ENCODE results near the gene NOTCH3.

NOTCH3 gene

DNA sequence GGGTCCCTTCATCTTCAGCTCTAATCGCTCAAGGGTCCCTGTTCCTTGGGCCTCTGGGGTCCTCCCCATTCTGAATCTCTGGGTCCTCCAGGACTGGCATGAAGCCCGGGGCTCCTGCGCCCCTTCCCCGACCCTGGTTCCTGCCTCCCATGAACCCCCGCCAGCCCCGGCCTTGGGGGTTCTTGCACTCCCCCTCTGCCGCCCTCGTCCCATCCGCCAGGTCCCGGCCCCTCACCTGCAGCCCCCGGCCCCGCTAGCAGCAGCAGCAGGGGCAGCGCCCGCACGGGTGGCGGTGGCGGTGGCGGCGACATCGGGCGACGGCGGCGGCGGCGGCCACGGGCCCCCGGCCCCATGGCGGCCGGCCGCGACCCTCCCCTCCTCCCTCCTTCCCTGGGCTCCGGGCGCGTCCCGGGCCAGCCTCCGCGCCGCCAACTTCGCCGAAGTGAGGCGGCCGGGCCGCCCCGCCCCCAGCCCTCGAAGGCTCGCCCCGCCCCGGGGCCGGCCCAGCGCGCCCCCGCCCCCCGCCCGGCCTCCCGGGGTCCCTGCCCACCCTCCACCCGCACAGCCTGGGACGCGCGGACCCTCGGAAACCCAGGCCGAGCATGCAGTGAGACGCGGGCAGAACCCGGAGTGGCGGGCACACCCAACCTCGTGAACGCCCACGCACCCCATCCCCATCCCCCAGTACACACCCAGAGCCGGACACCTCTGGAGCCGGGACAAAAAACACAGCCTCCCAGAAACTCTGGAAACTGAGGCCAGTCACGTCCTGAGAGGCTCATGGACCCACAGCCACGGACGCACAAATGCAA lies at the start of gene NOTCH3:
Gene NOTCH3 (minus strand): TSS at position 443 of the 812 bp plus-strand sequence. CDS start 90 bp downstream, at position 353.
- Histone ChIP-seq H3K9me3 (no peaks in the 10 kb centered on the region), H3K4me3 (peak within 1 kb of the TSS; percentile 72), H3K27me3 (ENCODE audit: low read depth) (no peaks in the 10 kb centered on the region), H3K36me3 (replicated peaks) (peaks cover 7% of the 10 kb centered on the region), H3K4me1 (no peaks in the 10 kb centered on the region; the same call in 1 of the 2 replicates)
- peak; percentile 30 to 74 for DNase-seq (ENCODE audit: low spot score in 2 of 2)
- in situ Hi-C loops (cut with MboI; ENCODE audit: low sequenced_read_pairs): no loop called here

DNA sequence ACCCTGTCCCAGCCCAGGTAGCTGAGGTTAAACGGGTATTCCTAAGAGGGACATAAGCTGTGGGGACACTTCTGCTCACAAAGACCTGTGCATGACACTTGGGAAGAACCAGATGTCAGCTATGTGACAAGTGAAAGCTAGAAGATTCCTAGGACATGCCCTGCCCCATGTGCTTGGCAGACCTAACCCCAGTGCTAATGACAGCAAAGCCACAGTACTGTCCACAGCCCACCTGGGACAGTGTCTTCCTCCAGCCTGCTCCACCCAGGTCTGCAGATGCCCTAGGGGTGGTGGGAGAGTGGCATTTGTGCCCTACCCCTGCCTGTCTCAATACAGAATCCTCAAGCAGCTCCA lies 49.8 kb upstream of the NOTCH3 start:
- in situ Hi-C loops (cut with MboI; ENCODE audit: low sequenced_read_pairs): no loop called here

GRCh38 chr19:15249972-15250639 lies 49.3 kb upstream of the NOTCH3 start:
- in situ Hi-C loops (cut with MboI; ENCODE audit: low sequenced_read_pairs): no loop called here
- peaks cover 97% of the 10 kb centered on the region for H3K36me3 ChIP-seq (replicated peaks)
- no peaks in the 10 kb centered on the region for H3K9me3 ChIP-seq
- no peaks in the 10 kb centered on the region for H3K4me1 ChIP-seq
- no peak overlapping the region for H3K4me3 ChIP-seq
- H3K27me3 ChIP-seq (ENCODE audit: low read depth): no peaks in the 10 kb centered on the region
- DNase-seq (ENCODE audit: low spot score in 2 of 2): no peak

More for the DNA sequence above, 49.8 kb upstream of the NOTCH3 start:
- Histone ChIP-seq H3K4me3 (no peak overlapping the region), H3K9me3 (no peaks in the 10 kb centered on the region), H3K27me3 (ENCODE audit: low read depth) (no peaks in the 10 kb centered on the region), H3K4me1 (no peaks in the 10 kb centered on the region), H3K36me3 (replicated peaks) (peaks cover 97% of the 10 kb centered on the region)
- no peak for DNase-seq (ENCODE audit: low spot score in 2 of 2)

DNA sequence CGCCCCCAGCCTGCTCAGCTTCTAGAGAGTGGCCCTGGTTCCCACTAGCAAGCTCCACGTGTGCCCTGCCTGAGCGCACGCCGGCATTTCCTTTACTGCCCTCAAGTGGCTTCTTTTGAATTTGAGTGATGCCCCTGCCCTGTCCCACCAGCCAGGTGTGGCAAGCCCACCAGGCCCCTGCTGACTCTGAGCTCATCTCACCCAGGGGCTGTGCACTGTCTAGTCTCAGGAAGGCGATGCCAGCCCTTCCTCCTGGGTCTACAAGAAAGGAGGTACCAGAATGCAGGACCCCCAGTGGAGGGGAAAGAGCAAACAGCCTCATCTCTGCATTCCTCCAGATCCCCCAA lies 48.7 kb upstream of the NOTCH3 start:
- in situ Hi-C loops (cut with MboI; ENCODE audit: low sequenced_read_pairs): no loop called here
- Histone ChIP-seq H3K4me3 (no peak overlapping the region), H3K9me3 (no peaks in the 10 kb centered on the region), H3K4me1 (no peaks in the 10 kb centered on the region), H3K36me3 (replicated peaks) (peaks cover 97% of the 10 kb centered on the region), H3K27me3 (ENCODE audit: low read depth) (no peaks in the 10 kb centered on the region)
- DNase-seq (ENCODE audit: low spot score in 2 of 2): no peak

DNA sequence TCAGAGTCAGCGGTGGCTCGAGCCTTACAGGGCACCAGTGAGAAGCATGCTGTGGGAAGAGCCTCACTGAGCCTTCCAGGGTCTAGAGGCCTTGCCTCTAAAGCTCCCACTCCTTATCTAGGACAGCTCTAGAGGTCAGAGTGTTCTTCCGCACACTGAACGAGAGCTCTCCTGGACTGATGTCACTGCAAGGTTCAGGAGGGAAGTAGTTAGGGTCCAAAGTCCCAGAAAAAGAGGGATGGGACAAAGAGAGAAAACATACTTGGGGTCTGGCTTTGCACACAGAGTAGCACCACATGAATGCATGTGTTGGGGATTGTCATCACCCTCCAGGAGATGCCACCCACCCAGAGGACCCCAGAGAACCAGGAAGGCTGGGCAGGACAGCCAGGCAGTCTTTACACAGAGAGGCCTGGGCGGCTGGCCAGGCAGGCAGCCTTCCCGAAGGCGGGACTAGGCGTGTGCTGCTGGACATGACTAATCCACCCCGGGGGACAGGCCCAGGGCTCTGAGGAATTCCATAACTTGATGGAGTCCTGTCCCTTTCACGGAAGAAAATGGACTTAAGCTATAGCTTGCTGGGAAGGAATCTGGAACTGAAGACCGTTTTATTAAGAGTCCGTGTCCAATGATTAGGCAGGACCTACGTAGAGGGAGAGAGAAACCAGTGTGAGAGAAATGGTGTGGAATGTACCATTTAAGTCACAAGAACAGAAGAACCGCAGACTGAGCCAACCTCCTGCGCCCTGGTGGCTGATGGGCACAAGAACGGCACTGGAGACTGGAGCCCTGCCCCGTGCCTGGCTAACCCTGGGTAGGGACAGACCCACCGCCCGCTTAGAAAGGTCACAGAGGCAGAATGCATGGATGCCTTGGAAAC lies 48.1 kb upstream of the NOTCH3 start:
- H3K27me3 ChIP-seq (ENCODE audit: low read depth): no peaks in the 10 kb centered on the region
- H3K4me1 ChIP-seq: no peaks in the 10 kb centered on the region
- H3K4me3 ChIP-seq: no peak overlapping the region
- in situ Hi-C loops (cut with MboI; ENCODE audit: low sequenced_read_pairs): no loop called here
- H3K9me3 ChIP-seq: no peaks in the 10 kb centered on the region
- DNase-seq (ENCODE audit: low spot score in 2 of 2): no peak
- H3K36me3 ChIP-seq (replicated peaks): peaks cover 94% of the 10 kb centered on the region

DNA sequence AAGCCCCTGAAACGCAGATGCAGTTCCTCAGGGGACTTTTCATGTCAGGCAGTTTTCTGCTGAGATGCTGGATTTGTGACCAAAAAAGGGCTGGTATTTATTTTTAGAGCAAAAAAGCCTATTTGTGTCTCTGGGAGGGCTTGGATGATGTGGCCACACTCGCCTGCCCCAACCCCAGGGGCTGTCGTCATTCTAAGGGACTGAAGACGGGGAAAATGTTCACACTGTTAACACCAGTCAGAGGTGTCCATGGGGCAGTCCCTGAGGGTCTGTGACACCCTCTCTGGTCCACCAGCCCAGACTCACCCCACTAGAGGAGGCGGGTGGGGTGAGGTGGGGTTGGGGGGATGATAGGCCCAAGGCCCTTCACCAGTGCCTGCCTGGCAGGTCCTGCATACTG lies 47.3 kb upstream of the NOTCH3 start:
- H3K4me1 ChIP-seq: no peaks in the 10 kb centered on the region
- H3K4me3 ChIP-seq: no peak overlapping the region
- H3K36me3 ChIP-seq (replicated peaks): peaks cover 92% of the 10 kb centered on the region
- in situ Hi-C loops (cut with MboI; ENCODE audit: low sequenced_read_pairs): no loop called here
- H3K9me3 ChIP-seq: no peaks in the 10 kb centered on the region
- no peaks in the 10 kb centered on the region for H3K27me3 ChIP-seq (ENCODE audit: low read depth)
- DNase-seq (ENCODE audit: low spot score in 2 of 2): no peak

GRCh38 chr19:15247107-15248014 lies 46.6 kb upstream of the NOTCH3 start:
- DNase-seq (ENCODE audit: low spot score in 2 of 2): no peak
- in situ Hi-C loops (cut with MboI; ENCODE audit: low sequenced_read_pairs): no loop called here
- Histone ChIP-seq H3K4me1 (no peaks in the 10 kb centered on the region), H3K4me3 (no peak overlapping the region), H3K36me3 (replicated peaks) (peaks cover 88% of the 10 kb centered on the region), H3K27me3 (ENCODE audit: low read depth) (no peaks in the 10 kb centered on the region), H3K9me3 (no peaks in the 10 kb centered on the region)

- DNase-seq (ENCODE audit: low spot score in 2 of 2): no peak
- no peaks in the 10 kb centered on the region for H3K9me3 ChIP-seq
- peaks cover 86% of the 10 kb centered on the region for H3K36me3 ChIP-seq (replicated peaks)
- no peak overlapping the region for H3K4me3 ChIP-seq
- in situ Hi-C loops (cut with MboI; ENCODE audit: low sequenced_read_pairs): no loop called here
- H3K27me3 ChIP-seq (ENCODE audit: low read depth): no peaks in the 10 kb centered on the region
- no peaks in the 10 kb centered on the region for H3K4me1 ChIP-seq
Measured at GRCh38 chr19:15246198-15246481, 45.3 kb upstream of the NOTCH3 start.

GRCh38 chr19:15245370-15246197 lies 44.8 kb upstream of the NOTCH3 start:
- in situ Hi-C loops (cut with MboI; ENCODE audit: low sequenced_read_pairs): no loop called here
- DNase-seq (ENCODE audit: low spot score in 2 of 2): no peak
- H3K9me3 ChIP-seq: no peaks in the 10 kb centered on the region
- H3K4me3 ChIP-seq: no peak overlapping the region
- no peaks in the 10 kb centered on the region for H3K27me3 ChIP-seq (ENCODE audit: low read depth)
- H3K36me3 ChIP-seq (replicated peaks): peaks cover 86% of the 10 kb centered on the region
- H3K4me1 ChIP-seq: no peaks in the 10 kb centered on the region

DNA sequence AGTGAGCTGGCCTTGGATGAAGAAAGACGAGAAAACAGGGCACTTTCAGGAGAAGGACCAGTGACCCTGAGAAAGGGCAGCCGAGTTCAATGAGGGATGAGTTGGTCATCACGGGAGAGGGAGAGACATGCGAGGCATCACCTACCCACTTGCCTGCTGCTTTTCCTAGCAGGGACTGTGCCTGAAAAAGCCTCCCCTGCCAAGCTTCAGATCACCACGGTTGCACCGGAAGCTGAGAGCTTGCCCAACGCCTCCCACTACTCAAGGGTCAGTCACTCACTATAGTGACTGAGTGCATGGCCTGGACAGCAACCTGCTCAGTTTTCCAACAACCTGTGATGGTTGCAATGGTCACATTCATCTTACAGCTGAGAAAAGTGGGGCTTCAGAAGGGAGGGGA lies 44.0 kb upstream of the NOTCH3 start:
- no peak for DNase-seq (ENCODE audit: low spot score in 2 of 2)
- Histone ChIP-seq H3K27me3 (ENCODE audit: low read depth) (no peaks in the 10 kb centered on the region), H3K4me3 (no peak overlapping the region), H3K36me3 (replicated peaks) (peaks cover 86% of the 10 kb centered on the region), H3K9me3 (no peaks in the 10 kb centered on the region), H3K4me1 (no peaks in the 10 kb centered on the region)
- in situ Hi-C loops (cut with MboI; ENCODE audit: low sequenced_read_pairs): no loop called here

GRCh38 chr19:15244106-15244803 lies 43.5 kb upstream of the NOTCH3 start:
- no peak overlapping the region for H3K4me3 ChIP-seq
- no peaks in the 10 kb centered on the region for H3K27me3 ChIP-seq (ENCODE audit: low read depth)
- no peaks in the 10 kb centered on the region for H3K9me3 ChIP-seq
- H3K36me3 ChIP-seq (replicated peaks): peaks cover 86% of the 10 kb centered on the region
- in situ Hi-C loops (cut with MboI; ENCODE audit: low sequenced_read_pairs): no loop called here
- no peaks in the 10 kb centered on the region for H3K4me1 ChIP-seq
- DNase-seq (ENCODE audit: low spot score in 2 of 2): no peak

GRCh38 chr19:15243236-15243957 lies 42.6 kb upstream of the NOTCH3 start:
- Histone ChIP-seq H3K27me3 (ENCODE audit: low read depth) (no peaks in the 10 kb centered on the region), H3K4me1 (no peaks in the 10 kb centered on the region), H3K36me3 (replicated peaks) (peaks cover 85% of the 10 kb centered on the region), H3K4me3 (no peak overlapping the region), H3K9me3 (no peaks in the 10 kb centered on the region)
- in situ Hi-C loops (cut with MboI; ENCODE audit: low sequenced_read_pairs): no loop called here
- no peak for DNase-seq (ENCODE audit: low spot score in 2 of 2)
